T-helper 1 cell treated with Interleukin-12 subunit alpha and Interleukin-12 subunit beta and Interleukin-4 antibody, amounts not matched to agents 30 ng/mL and 1 ng/mL, for 36 hours (primary cell): ENCODE results near the gene MCOLN1. TPM values are rescaled to one million over a fixed set of nuclear protein-coding genes. Genes with fewer than 3 reads are reported as not detected.
"Not testable (repeated sequence)": the region's sequence is repeated elsewhere in the genome, so short reads cannot be mapped to it uniquely, and the experiment has no call there.

Source experiments
- intact Hi-C: fragments of 100-400 bp; cut with micrococcal nuclease; formaldehyde crosslinking; loops from one replicate; pipeline ENCODE4 v1.15.1; 2024
- total RNA-seq: library from RNA; stranded (reverse); gene quantifications from 2 replicates; pipeline ENCODE4 v1.2.3, GENCODE V29; 2022

MCOLN1 gene
- total RNA-seq, 1 donor from 2014 or later, result 15.8 TPM

- intact Hi-C loops, result no loop called here
Measured at GRCh38 chr19:7560255-7560654, 37.8 kb downstream of the MCOLN1 start.

DNA sequence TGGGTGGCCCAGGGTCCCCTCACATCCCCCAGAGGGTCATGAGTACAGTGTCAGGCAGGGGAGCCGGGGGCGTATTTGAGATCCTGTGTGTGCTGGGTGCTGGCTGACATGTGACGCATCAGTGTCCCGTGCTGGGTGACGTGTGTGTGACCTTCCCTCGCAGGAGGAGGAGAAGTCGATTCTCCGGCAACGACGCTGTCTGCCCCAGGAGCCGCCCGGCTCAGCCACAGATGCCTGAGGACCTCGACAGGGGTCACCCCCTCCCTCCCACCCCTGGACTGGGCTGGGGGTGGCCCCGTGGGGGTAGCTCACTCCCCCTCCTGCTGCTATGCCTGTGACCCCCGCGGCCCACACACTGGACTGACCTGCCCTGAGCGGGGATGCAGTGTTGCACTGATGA lies 38.9 kb downstream of the MCOLN1 start:
- intact Hi-C loops, result no loop called here

DNA sequence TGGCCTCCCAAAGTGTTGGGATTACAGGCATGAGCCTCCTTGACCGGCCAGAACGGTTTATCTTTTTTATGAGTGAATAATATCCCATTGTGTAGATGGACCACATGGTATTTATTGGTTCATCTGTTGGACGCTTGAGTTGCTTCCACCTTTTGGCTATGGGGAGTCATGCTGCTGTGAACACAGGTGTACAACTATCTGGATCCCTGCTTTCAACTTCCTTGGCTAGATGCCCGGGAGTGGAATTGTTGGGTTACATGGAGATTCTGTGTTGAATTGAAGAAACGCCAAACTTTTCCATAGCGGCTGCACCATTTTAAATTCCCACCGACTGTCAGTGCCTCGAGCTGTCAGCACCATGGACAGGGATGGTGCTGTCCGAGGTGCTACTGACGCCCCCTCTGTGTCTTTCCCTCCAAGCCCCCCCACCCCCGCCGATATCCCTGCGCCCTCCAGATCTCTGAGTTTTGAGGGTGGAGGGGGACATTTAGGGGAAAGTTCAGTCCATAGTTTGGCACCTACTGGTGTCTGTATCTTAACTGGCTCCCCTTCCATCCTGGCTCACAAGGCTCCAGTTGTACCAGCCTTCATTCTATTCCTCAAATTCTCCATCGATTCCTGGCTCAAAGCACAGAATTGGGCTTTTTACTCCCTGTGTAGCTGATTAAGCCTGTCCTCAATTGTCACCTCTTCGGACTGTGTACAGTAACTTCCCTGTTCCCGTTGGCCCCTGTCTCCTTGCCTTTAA lies 40.4 kb downstream of the MCOLN1 start:
- intact Hi-C loops, result no loop called here

DNA sequence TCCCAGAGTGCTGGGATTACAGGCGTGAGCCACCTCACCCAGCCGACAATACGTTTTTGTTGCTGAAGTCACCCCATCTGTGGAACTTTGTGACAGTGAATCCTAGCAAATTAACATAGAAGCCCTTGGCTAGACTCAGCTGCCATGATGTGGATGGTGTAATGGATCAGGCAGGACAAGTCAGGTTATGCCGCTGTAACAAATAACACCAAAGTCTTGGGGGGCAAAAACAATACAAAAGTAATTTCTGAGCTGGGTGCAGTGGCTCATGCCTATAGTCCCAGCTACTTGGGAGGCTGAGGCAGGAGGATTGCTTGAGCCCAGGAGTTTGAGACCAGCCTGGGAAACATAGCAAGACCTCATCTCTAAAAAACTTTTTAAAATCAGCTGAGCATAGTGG lies 42.4 kb downstream of the MCOLN1 start:
- intact Hi-C loops, result loop anchor here (5.0 kb wide), 1 partner anchor 198 kb away; no protein-coding TSS in a partner anchor

- intact Hi-C loops, result loop anchor here (5.0 kb wide), 1 partner anchor 198 kb away; no protein-coding TSS in a partner anchor
Measured at GRCh38 chr19:7565332-7565731, 42.9 kb downstream of the MCOLN1 start.

DNA sequence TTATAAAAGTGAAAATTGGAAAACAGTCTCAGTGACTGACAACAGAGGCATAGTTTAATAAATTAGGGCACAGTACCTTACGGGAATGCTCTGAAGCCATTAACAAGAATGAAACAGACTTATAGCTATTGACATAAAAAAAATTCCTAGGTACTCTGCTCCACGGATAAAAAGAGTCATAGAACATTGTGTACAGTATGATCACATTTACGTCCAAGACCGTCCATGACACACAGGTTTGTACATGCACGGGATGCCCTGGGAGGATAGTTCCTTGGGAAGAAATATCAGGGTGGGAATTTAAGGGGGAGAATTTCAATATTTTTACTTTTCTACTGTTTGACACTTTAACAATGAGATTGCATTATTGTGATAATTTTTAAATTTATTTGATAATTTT lies 48.3 kb downstream of the MCOLN1 start:
- intact Hi-C loops, result no loop called here

GRCh38 chr19:7575434-7576040 lies 53.1 kb downstream of the MCOLN1 start:
- intact Hi-C loops, result no loop called here

DNA sequence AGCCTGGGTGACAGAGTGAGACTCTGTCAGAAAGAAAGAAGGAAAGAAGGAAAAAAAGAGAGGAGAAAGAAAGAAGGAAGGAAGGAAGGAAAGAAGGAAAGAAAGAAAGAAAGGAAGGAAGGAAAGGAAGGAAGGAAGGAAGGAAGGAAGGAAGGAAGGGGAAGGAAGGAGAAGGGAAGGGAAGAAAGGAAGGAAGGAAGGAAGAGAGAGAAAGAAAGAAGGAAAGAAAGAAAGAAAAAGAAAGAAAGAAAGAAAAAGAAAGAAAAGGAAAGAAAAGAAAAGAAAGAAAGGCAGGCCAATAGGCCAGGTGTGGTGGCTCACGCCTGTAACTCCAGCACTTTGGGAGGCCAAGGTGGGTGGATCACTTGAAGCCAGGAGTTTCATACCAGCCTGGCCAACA lies 55.0 kb downstream of the MCOLN1 start:
- intact Hi-C loops, result not testable (repeated sequence)

GRCh38 chr19:7578127-7578526 lies 55.7 kb downstream of the MCOLN1 start:
- intact Hi-C loops, result no loop called here

DNA sequence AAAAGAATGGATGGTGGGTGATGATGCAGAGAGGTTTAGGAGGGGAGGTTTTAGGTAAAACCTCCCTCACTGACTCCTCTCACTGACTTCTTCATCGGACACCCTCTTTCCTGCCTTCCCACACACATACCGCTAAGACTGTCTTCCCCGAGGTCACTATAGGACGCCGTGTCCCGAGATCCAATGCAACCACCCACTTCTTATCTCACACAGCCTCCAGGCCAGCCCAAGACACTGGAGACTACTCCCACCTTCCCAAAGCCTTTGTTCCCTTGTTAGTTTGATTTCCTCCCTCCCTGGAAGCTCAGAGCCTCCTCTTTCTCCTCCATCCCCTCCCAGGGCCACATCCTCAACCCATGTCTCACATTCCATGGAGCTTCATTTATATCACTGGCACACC lies 56.8 kb downstream of the MCOLN1 start:
- intact Hi-C loops, result no loop called here

GRCh38 chr19:7582446-7582845 lies 60.0 kb downstream of the MCOLN1 start:
- intact Hi-C loops, result no loop called here

Other genes with a start within 250 kb of the MCOLN1 start
- gene INSR, start 228.2 kb upstream of the MCOLN1 start, total RNA-seq, result 0.51 and 0.81 TPM in 2 replicates
- 41.8 and 51.2 TPM in 2 replicates for gene ARHGEF18, start 173.7 kb upstream of the MCOLN1 start, total RNA-seq
- 0.42 and 0.98 TPM in 2 replicates for gene PEX11G, start 33.6 kb upstream of the MCOLN1 start, total RNA-seq
- gene ZNF358, start 6.5 kb upstream of the MCOLN1 start, total RNA-seq, result 5.3 and 5.9 TPM in 2 replicates
- gene PNPLA6, start 13.1 kb downstream of the MCOLN1 start, total RNA-seq, result 143 and 148 TPM in 2 replicates
- 0.34 and 0.39 TPM in 2 replicates for gene CAMSAP3, start 73.2 kb downstream of the MCOLN1 start, total RNA-seq
- 46.1 and 47.0 TPM in 2 replicates for gene XAB2, start 106.9 kb downstream of the MCOLN1 start, total RNA-seq
- gene PET100, start 107.2 kb downstream of the MCOLN1 start, total RNA-seq, result 119 and 124 TPM in 2 replicates
- gene PCP2, start 111.1 kb downstream of the MCOLN1 start, total RNA-seq, result 1.7 and 1.9 TPM in 2 replicates
- 148 and 152 TPM in 2 replicates for gene STXBP2, start 114.5 kb downstream of the MCOLN1 start, total RNA-seq
- not detected in 2 replicates for gene RETN, start 146.4 kb downstream of the MCOLN1 start, total RNA-seq
- gene MCEMP1, start 154.5 kb downstream of the MCOLN1 start, total RNA-seq, result not detected in 2 replicates
- 77.3 and 82.9 TPM in 2 replicates for gene TRAPPC5, start 158.2 kb downstream of the MCOLN1 start, total RNA-seq
- not detected in 2 replicates for gene FCER2, start 179.5 kb downstream of the MCOLN1 start, total RNA-seq
- gene CLEC4G, start 209.5 kb downstream of the MCOLN1 start, total RNA-seq, result not detected in 2 replicates
- gene CD209, start 224.9 kb downstream of the MCOLN1 start, total RNA-seq, result not detected in 2 replicates
- gene CLEC4M, start 240.6 kb downstream of the MCOLN1 start, total RNA-seq, result not detected in 2 replicates